T follicular helper cell (primary cell): Measurements from ENCODE around the gene ACY1.
"Not testable (repeated sequence)": the region's sequence is repeated elsewhere in the genome, so short reads cannot be mapped to it uniquely, and the experiment has no call there.

Source experiments
- DNase-seq: peaks from one replicate; pipeline ENCODE4 v3.0.0-alpha.2; 2020; ENCODE audit warnings: low read depth

Gene ACY1

DNA sequence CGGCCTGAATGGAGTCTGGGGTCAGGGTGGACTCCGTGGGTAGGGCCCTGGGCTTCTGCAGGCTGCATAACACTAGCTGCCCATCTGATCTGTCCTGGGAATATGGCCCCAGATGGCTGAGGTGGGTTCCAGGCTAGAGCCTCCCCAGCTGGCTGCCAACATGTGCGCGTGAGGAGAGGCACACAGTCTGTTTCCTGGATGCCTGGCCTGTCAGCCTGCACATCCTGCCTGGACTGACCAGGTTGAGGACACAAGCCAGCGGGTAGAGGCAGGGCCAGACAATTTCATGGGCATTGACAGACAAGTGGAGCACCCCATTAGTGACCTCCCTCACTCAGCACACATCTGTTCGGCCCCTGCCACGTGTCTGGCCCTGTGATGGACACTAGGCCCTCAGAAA lies 42.1 kb downstream of the ACY1 start:
- no peak for DNase-seq

DNA sequence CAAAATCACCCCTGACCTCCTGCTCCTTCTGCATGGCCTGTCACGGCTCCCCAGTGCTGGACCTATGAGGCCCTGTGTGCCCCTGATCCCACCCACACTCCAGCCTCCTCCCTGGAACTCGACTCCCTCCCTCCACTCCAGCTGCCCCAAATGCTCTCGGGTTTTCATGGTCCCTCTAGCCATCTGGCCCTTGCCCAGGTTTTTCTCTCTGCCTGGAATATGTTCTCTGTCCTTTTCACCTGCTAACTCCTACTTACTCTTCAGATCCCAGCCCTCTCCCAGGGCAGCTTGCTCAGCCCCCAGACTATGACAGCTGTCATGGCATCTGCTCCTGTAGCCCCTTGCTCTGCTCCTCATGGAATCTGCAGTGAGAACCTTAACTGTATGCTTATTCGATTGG lies 42.7 kb downstream of the ACY1 start:
- DNase-seq, result no peak

DNA sequence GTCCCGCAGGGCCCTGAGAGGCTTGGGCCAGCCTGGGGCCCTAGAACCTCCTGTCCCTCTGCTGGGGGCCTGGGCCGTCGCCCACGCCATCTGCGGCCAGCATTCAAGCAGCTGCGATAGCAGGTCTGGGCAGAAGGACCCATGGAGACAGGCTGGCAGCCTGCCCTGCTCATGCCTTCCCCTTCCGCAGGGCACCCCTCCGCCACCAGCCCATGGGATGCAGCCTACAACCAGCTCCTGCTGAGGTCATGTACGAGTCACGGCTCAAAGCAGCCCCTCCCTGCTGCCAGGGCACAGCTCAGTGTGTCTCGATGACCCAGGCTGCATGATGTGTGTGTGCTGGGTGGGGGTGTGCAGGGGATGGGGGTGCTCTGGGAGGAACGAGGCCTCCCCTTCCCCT lies 45.2 kb downstream of the ACY1 start:
- no peak for DNase-seq

DNA sequence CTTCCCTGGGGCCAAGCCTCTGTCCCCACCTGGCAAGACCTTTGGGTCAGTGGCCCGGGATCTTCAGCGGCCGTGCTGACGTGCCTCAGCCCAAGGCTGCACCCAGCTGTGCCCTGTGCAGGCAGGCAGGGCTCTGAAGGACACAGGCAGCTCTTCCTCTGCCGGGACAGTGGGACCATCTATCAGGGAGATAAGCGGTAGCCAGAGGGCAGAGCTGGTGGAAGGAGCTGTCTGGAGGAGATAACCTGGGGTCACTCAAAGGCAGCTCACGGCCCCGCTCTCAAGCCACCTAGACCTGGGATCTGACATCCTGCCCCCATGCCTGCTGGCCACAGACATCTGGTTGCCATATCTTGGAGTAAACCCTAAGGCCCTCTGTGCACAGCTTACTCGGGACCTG lies 45.7 kb downstream of the ACY1 start:
- no peak for DNase-seq

DNA sequence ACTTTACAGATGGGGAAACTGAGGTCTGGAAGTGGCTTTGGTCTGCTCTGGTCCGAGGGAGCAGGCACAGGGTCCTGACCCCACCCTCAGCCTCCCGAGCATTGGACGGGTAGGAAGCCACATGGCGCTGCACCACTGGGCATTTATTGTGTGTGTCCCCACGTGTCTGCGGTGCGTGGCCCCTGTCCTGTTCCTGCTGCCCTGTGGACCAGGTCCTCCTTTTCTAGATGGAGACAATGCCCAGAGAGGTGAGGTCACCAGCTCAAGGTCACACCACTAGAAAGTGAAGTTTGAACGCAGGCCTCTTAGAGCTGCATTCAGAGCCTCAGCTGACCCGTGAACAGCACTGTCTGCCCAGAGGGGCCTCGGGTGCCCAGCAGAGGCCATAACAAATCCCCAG lies 46.2 kb downstream of the ACY1 start:
- no peak for DNase-seq

DNA sequence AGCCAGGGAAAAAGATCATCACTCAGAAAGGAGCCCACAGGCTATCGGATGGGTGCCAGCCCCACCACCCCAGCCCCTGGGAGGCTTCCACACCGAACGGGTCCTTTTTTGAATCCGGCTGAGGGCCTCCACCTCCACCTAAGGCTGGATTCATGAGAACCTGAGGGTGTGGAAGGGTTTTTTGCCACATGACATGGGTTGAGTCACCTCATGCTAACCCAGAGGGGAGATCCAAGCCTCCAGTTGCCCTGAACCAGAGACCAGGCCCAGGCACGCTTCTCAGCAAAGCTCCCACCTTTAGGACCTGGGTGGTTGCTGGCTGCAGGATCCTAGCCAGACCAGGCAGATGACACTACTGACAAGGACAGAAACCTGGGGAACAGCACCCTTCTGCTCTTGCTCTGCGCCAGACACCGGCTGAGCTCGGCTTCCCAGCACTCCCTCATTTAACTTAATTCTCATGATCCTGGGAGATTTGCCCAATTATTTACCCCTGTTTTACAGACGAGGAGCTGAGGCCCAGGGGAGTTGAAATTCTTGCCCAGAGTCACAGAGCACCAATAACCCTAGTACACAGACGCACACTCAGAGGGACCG lies 47.5 kb downstream of the ACY1 start:
- no peak for DNase-seq

DNA sequence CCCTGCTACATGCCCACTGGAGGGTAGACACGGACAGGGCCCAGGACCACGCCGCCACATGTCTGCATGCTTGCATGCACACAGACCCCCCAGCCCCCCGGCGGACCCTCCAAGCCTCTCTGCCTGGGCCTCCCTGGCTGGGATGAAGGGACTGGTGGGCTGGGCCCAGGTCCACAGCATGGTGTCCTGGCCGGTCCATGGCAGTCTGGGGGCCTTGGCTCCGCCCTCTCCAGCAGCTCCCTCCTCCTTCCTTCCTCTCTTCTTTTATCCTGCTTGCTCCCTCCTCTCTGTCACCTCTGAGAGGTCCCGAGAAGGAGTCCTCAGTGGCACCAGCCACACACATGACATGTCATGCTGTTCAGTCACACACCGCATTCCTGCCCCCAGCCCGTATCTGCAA lies 48.6 kb downstream of the ACY1 start:
- DNase-seq, result no peak

DNA sequence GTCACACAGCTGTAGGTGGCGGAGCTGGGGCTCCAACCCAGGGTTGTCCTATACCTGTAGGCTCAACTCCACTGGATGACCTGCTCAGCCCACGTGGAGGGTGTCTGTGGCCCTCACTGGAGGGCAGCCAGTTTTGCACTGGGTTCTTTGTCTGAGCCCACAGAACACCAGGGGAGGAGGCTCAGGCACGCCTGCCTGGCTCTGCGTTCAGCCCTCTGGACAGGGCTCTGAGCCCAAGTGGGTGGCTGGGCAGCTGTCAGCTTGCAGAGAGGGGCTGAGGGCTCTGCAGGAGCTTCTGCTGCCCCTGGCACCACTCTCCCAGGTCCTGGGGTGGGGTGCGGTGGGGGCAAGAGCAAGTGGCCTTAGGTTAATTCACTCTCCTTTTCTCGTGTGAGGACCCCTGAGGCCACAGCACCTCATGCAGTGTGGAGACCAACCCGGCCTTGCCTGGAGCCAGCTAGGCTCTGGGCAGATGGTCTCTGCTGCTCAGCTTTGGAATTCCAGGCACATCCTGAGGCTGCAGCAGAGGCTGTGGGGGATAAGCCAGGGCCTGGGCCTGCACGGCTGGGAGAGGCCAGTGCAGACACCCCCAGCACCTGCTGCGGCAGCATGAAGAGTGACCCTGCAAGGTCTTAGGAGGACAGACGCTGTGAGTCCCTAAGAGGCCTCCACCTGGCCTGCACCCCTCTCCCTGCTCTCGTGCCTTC lies 49.5 kb downstream of the ACY1 start:
- no peak for DNase-seq

DNA sequence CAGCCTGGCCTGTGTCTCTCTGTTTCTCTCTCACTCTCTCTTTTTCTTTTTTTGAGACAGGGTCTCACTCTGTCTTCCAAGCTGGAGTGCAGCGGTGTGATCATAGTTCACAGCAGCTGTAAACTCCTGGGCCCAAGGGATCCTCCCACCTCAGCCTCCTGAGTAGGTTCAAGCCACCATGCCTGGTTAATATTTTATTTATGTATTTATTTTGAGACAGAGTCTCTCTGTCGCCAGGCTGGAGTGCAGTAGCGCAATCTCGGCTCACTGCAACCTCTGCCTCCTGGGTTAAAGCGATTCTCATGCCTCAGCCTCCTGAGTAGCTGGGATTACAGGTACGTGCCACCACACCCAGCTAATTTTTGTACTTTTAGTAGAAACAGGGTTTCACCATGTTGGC lies 50.4 kb downstream of the ACY1 start:
- not testable (repeated sequence) for DNase-seq

DNA sequence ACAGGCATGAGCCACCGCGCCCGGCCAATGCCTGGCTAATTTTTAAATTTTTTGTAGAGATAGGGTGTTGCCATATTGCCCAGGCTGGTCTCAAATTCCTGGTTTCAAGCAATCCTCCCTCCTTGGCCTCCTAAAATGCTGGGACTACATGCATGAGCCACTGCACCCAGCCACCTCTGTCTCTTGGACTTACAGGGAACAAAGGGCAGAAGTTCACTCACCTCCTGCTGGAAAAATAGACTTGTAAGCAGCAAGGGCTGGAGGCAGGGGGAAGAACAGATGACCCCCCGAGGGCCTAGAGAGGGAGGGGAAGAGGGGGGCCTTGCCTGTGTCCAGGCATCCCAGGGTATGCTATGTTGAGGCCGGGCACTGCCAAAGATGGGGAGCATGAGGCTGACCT lies 50.9 kb downstream of the ACY1 start:
- DNase-seq, result no peak

DNA sequence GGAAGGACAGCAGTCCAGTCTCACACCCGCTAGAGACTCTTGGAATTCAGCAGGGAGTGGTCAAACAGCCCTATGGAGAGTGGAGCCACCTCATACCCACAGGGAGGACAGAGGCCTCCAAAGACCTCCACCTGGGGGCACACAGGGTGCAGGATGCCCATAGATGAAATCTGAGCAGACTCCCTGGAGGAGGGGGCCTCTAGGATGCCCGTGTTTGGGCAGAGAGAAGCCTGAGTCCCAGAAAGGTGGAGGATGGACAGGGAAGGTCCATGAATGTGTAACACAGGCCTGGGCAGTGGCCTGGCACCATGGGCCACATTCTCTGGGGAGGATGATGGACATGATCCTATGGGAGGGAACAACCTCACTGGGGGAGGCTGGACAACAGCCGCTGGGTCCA lies 51.3 kb downstream of the ACY1 start:
- DNase-seq, result no peak

DNA sequence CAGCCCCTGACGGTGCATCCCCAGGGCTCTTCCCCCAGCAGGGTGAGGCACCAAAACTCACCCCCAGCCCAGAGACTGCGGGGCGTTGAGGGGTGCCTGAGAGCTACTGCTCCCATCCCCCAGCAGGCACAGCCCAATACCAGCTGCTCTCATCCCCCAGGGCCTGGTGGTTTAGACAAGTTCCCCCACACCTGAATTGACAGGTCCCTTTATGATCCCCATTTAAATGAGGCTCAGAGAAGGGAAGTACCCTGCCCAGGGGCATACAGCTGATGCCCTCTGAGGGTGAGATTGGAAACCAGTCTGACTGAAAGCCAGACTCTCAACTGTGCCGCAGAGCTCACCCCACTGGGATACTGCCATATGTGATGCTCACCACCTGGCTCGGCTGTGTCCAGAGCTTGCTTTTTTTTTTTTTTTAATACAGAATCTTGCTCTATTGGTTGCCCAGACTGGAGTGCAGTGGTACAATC lies 52.9 kb downstream of the ACY1 start:
- DNase-seq, result no peak

DNA sequence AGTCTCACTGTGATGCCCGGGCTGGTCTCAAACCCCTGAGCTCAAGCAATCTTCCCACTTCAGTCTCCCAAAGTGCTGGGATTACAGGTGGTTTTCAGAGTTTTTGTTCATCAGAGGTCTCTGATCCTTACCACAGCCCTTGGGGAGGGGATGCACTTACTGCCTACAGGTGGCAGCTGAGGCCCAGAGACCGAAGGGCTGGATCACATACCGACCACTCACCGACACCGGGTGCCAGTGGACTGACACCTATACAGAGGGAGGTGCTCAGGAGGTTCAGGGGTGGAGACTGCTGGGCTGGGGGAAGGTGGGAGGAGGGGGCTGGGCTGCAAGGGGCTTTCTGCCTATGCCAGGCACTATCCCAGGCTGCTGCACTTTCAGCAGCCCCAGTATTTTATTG lies 53.5 kb downstream of the ACY1 start:
- DNase-seq, result no peak

DNA sequence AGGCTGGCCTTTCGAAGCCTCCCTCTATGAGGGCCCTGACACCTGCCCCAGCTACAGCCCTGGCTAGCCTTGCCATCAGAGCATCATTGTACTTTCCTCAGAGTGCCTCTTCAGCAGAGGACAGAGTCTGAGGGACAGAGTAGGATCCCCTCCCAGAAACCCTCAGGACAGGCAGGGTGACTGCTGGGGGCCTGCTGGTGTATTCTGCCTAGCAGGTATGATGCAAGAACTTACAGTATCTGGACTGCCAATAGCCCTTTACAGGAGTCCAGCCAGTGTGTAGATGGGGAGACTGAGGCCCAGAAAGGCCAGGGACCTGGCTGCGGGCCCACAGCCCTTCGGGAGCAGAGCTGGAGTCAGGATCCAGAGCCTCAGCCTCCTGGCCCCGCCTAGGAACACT lies 54.0 kb downstream of the ACY1 start:
- no peak for DNase-seq

DNA sequence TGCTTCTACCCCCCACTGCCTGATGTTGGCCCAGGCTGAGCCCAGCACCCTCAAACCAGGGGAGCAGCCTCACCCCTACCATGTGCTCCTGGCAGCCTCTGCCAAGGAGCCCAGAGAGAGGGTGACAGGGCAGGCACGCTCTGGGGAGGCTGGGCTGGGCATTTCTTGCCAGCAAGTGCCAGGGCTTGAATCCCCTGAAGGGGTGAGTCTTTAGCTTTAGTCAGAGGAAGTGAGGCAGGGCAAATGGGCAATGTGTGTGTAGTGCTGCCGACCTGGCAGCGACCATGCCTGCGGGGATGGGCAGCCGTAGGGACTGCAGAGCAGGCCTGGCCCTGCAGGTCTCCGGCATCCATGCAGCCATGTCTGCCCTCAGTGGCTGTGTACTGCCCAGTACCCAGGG lies 54.9 kb downstream of the ACY1 start:
- no peak for DNase-seq
